GM21528 (cell line): ENCODE measurements around the gene EPHB4.
"Not testable (repeated sequence)": the region's sequence is repeated elsewhere in the genome, so short reads cannot be mapped to it uniquely, and the experiment has no call there.

ENCODE experiments used
- ATAC-seq: cut with Tn5 transposase; IDR thresholded peaks from one replicate; pipeline ENCODE4 v1.9.1; 2021; ENCODE audit warnings: mild to moderate bottlenecking, moderate library complexity; ENCODE audit not compliant: unreplicated experiment, low FRiP score

Gene EPHB4

GRCh38 chr7:100854899-100855298, 27.6 kb upstream of the EPHB4 start:
- ATAC-seq: not testable (repeated sequence)

GRCh38 chr7:100854146-100854895, 27.0 kb upstream of the EPHB4 start:
- ATAC-seq: no peak

GRCh38 chr7:100852048-100852872, 24.9 kb upstream of the EPHB4 start, which contains the start of gene SLC12A9:
Gene SLC12A9, plus strand, starts transcription at chr7:100852713. Its CDS starts 1,485 bp downstream, at chr7:100854198.
- peak; percentile 82 for ATAC-seq

GRCh38 chr7:100847360-100847759, 20.0 kb upstream of the EPHB4 start:
- no peak for ATAC-seq

- no peak for ATAC-seq
These were observed 13.3 kb upstream of the EPHB4 start for GRCh38 chr7:100840470-100841100.

- ATAC-seq: no peak
These were observed 12.0 kb upstream of the EPHB4 start for GRCh38 chr7:100839361-100839760.

- ATAC-seq: no peak
These were observed 9.9 kb upstream of the EPHB4 start for GRCh38 chr7:100837099-100837836.

- ATAC-seq: no peak
These were observed 9.4 kb upstream of the EPHB4 start for GRCh38 chr7:100836812-100837098.

GRCh38 chr7:100835903-100836811, 8.8 kb upstream of the EPHB4 start:
- ATAC-seq: no peak

GRCh38 chr7:100832281-100832633, 4.9 kb upstream of the EPHB4 start:
- no peak for ATAC-seq

GRCh38 chr7:100830396-100830795, 3.1 kb upstream of the EPHB4 start:
- ATAC-seq: no peak

- no peak for ATAC-seq
These were observed 1.9 kb upstream of the EPHB4 start for GRCh38 chr7:100829150-100829716.

- no peak for ATAC-seq
These were observed 601 bp downstream of the EPHB4 start for GRCh38 chr7:100826514-100827329.

GRCh38 chr7:100825751-100826513, 1.4 kb downstream of the EPHB4 start:
- ATAC-seq: no peak

- no peak for ATAC-seq
These were observed 2.1 kb downstream of the EPHB4 start for GRCh38 chr7:100825215-100825671.

- ATAC-seq: no peak
These were observed 2.7 kb downstream of the EPHB4 start for GRCh38 chr7:100824499-100825214.

- no peak for ATAC-seq
These were observed 3.8 kb downstream of the EPHB4 start for GRCh38 chr7:100823534-100823933.
